Body of pancreas (tissue), 4 donors: ENCODE measurements around the gene NR1H2.

Source experiments
- POLR2A ChIP-seq, 3 donors: fragments of 450-650 bp; IDR thresholded peaks; one replicate each; pipeline ENCODE4 v1.6.1; 2016; ENCODE audit warnings: antibody characterized with exemption in 3 of 3, mild to moderate bottlenecking in 2 of 3
- TF ChIP-seq, protein P1 (sequence below), 7 experiments: fragments of 450-650 bp in 4 of 7; fragments of 200-600 bp in 3 of 7; sonication (generic) in 3 of 7; IDR thresholded peaks; one replicate each; pipeline ENCODE4 v1.5.1; 2016 to 2019; ENCODE audit warnings: antibody characterized with exemption in 7 of 7

DNA sequence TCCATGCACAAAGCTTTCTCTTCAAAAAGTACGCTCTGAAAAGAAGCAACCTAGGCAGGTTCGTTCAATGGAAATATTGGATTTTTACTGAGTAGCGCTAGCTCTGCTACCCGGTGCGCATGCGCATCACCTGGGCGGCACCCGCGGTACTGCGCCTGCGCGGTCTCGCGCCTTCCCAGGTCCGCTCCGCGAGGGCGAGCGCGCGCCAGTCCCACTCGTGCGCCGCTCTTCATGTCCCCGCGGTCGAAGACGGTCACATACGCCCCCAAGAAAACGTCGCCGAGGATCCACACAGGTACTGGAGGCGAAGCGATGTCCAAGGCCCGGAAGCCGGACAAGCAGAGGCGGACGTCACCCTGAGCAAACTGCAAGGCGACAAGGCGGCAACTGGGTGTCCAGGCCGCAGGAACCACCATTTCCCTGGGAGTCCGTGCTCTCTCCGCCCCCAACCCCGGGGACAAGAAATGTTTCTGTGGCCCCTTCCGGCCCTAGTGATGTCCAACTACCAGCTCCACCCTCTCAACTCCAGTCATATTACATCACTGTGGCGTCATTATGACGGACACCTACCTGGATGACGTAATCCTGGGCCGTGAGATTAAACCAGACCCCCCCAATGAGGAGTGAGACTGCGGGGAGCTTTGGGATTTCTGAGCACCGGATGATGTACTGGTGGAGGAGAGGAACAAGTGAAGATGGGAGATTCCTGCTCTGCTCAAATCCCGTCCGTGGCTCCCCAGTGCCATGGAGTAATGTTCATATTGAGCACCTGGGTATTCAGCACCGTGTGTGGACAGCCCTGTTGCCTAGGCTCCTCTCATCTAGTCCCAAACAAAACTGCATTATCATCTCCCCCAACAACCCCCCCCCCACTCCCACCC, 42.3 kb upstream of the NR1H2 start:
- TF ChIP-seq, protein P1, sequence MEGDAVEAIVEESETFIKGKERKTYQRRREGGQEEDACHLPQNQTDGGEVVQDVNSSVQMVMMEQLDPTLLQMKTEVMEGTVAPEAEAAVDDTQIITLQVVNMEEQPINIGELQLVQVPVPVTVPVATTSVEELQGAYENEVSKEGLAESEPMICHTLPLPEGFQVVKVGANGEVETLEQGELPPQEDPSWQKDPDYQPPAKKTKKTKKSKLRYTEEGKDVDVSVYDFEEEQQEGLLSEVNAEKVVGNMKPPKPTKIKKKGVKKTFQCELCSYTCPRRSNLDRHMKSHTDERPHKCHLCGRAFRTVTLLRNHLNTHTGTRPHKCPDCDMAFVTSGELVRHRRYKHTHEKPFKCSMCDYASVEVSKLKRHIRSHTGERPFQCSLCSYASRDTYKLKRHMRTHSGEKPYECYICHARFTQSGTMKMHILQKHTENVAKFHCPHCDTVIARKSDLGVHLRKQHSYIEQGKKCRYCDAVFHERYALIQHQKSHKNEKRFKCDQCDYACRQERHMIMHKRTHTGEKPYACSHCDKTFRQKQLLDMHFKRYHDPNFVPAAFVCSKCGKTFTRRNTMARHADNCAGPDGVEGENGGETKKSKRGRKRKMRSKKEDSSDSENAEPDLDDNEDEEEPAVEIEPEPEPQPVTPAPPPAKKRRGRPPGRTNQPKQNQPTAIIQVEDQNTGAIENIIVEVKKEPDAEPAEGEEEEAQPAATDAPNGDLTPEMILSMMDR (IDR thresholded peaks at IDR 0.05) = peak in 1 of 7 experiments; percentile 4
- TF ChIP-seq POLR2A (IDR thresholded peaks at IDR 0.05) = peak; percentile 72 to 91 (median 88)
